Panc1 (cell line): ENCODE results near the gene CTNND2. TPM values are rescaled to one million over a fixed set of nuclear protein-coding genes. Genes with fewer than 3 reads are reported as not detected.

ENCODE experiments used
- ATAC-seq: fragments of 200-7000 bp; cut with Tn5 transposase; 2 replicates; pipeline ENCODE4 v1.9.1; 2020; ENCODE audit warnings: mild to moderate bottlenecking, moderate library complexity
- BruUV-seq: library from RNA; stranded (reverse); fragments of 400-500 nt; replicated peaks from 2 replicates; lab custom pipeline; 2021; lab: Mats Ljungman, UMichigan
- CTCF ChIA-PET: fragments of 300-600 bp; sonication (Branson Sonifier 250); formaldehyde crosslinking; loops from one replicate; lab custom pipeline; 2022; ENCODE audit warnings: antibody characterized with exemption; lab: Charles Lee
- POLR2A ChIA-PET: fragments of 300-600 bp; sonication (Branson Sonifier 250); formaldehyde crosslinking; loops from one replicate; lab custom pipeline; 2022; ENCODE audit warnings: antibody characterized with exemption; lab: Charles Lee
- DNase-seq: peaks from one replicate; pipeline ENCODE4 v3.0.0-alpha.2; 2010; ENCODE audit warnings: low read depth, low spot score
- H3K27ac ChIP-seq: 2 replicates; pipeline ENCODE4 v1.5.1; 2011; ENCODE audit warnings: mild to moderate bottlenecking, low read length, inconsistent platforms
- H3K27me3 ChIP-seq: fragments of 200-500 bp; sonication (Bioruptor generic); 2 replicates; pipeline ENCODE4 v1.6.0; 2014; ENCODE audit warnings: low read length, inconsistent platforms; ENCODE audit not compliant: control insufficient read depth, insufficient read depth
- H3K36me3 ChIP-seq: fragments of 200-500 bp; sonication (Bioruptor generic); 2 replicates; pipeline ENCODE4 v1.5.1; 2014; ENCODE audit warnings: inconsistent platforms, mild to moderate bottlenecking, low read length, moderate library complexity; ENCODE audit not compliant: control insufficient read depth, insufficient read depth
- H3K4me1 ChIP-seq: 2 replicates; pipeline ENCODE4 v1.5.1; 2011; ENCODE audit warnings: inconsistent platforms, mild to moderate bottlenecking, low read length, moderate library complexity; ENCODE audit not compliant: control insufficient read depth, insufficient read depth
- H3K4me3 ChIP-seq, 2 experiments: 2 replicates each; pipeline ENCODE4 v1.5.1; 2011 to 2012; ENCODE audit warnings: low read depth in 2 of 2, low read length in 2 of 2, mild to moderate bottlenecking in 2 of 2, inconsistent platforms in 1 of 2, moderate library complexity in 1 of 2
- H3K9me3 ChIP-seq: fragments of 200-500 bp; sonication (Bioruptor generic); 2 replicates; pipeline ENCODE4 v1.5.1; 2014; ENCODE audit warnings: low read depth, mild to moderate bottlenecking, inconsistent platforms, low read length, moderate library complexity; ENCODE audit not compliant: control insufficient read depth, insufficient read depth
- CTCF ChIP-seq: fragments of 450-650 bp; IDR thresholded peaks from 2 replicates; pipeline ENCODE4 v1.5.1; 2017; ENCODE audit warnings: mild to moderate bottlenecking
- SIN3A ChIP-seq: IDR thresholded peaks from 2 replicates; pipeline ENCODE4 v1.6.1; 2012; ENCODE audit warnings: low read depth, mild to moderate bottlenecking, low read length, moderate library complexity, borderline replicate concordance; ENCODE audit not compliant: insufficient read depth
- TCF7L2 ChIP-seq: IDR thresholded peaks from 2 replicates; pipeline ENCODE4 v1.6.1; 2011; ENCODE audit warnings: mild to moderate bottlenecking, low read depth, low read length, inconsistent platforms
- in situ Hi-C: cut with HindIII; loops from 2 replicates; pipeline ENCODE4 v1.10.0; 2016; ENCODE audit warnings: low sequenced_read_pairs, low pct_unique_long_range_greater_than_20kb
- intact Hi-C: fragments of 100-400 bp; cut with micrococcal nuclease; formaldehyde crosslinking; loops from one replicate; pipeline ENCODE4 v1.10.0; 2022; ENCODE audit not compliant: unreplicated experiment
- total RNA-seq: library from RNA; stranded (reverse); gene quantifications from one replicate; pipeline ENCODE4 v1.2.1, GENCODE V29; 2021; ENCODE audit not compliant: unreplicated experiment
- TF ChIP-seq, protein P1 (sequence below), 2 experiments: IDR thresholded peaks; 2 replicates each; pipeline ENCODE4 v1.6.1; 2011 to 2012; ENCODE audit warnings: low read depth in 2 of 2, control low read depth in 1 of 2, low read length in 1 of 2, mild to moderate bottlenecking in 1 of 2, moderate library complexity in 1 of 2; ENCODE audit not compliant: insufficient read depth in 1 of 2

The CTNND2 gene
- total RNA-seq, 1 experiment from 2014 or later, result 1.0 TPM

GRCh38 chr5:10949856-10950630 is 954.2 kb downstream of the CTNND2 start:
- H3K27ac ChIP-seq, result no peak overlapping the region
- H3K27me3 ChIP-seq, result peaks cover 9% of the 10 kb centered on the region; the same call in 1 of the 2 replicates
- no peaks in the 10 kb centered on the region for H3K4me1 ChIP-seq
- no peaks in the 10 kb centered on the region for H3K36me3 ChIP-seq
- H3K4me3 ChIP-seq, result no peak overlapping the region
- no peaks in the 10 kb centered on the region for H3K9me3 ChIP-seq
- in situ Hi-C loops, result no loop called here
- ChIA-PET POLR2A (no interaction called here), CTCF (no interaction called here)
- no TSS peak for BruUV-seq
- intact Hi-C loops, result no loop called here
- no peak for ATAC-seq
- DNase-seq, result no peak
- TF ChIP-seq, protein P1, sequence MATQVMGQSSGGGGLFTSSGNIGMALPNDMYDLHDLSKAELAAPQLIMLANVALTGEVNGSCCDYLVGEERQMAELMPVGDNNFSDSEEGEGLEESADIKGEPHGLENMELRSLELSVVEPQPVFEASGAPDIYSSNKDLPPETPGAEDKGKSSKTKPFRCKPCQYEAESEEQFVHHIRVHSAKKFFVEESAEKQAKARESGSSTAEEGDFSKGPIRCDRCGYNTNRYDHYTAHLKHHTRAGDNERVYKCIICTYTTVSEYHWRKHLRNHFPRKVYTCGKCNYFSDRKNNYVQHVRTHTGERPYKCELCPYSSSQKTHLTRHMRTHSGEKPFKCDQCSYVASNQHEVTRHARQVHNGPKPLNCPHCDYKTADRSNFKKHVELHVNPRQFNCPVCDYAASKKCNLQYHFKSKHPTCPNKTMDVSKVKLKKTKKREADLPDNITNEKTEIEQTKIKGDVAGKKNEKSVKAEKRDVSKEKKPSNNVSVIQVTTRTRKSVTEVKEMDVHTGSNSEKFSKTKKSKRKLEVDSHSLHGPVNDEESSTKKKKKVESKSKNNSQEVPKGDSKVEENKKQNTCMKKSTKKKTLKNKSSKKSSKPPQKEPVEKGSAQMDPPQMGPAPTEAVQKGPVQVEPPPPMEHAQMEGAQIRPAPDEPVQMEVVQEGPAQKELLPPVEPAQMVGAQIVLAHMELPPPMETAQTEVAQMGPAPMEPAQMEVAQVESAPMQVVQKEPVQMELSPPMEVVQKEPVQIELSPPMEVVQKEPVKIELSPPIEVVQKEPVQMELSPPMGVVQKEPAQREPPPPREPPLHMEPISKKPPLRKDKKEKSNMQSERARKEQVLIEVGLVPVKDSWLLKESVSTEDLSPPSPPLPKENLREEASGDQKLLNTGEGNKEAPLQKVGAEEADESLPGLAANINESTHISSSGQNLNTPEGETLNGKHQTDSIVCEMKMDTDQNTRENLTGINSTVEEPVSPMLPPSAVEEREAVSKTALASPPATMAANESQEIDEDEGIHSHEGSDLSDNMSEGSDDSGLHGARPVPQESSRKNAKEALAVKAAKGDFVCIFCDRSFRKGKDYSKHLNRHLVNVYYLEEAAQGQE (IDR thresholded peaks at IDR 0.05; ENCODE audit: insufficient read depth in 1 of 2, low read depth in 2 of 2, low read length in 1 of 2), result no peak
- TF ChIP-seq SIN3A (no peak), CTCF (no peak), TCF7L2 (no peak)

DNA sequence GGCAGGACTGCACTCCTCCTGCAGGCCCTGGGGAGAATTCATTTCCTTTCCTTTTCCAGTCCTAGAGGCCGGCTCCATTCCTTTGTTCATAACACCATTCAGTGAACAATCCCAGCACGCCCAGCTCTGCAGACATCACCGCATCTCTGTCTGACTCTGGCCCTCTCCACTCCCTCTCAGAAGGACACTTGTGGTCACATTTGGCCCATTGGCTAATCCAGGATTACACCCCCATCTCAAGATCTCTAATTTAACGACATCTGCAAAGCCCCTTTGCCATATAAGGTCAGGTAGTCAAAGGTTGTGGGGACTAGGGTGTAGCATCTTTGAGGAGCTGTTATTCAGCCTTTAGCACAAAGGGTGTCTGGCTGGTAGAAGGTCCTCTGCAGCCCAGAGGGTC is 958.2 kb downstream of the CTNND2 start:
- Histone ChIP-seq H3K27me3 (peaks cover 15% of the 10 kb centered on the region), H3K4me3 (no peak overlapping the region), H3K27ac (no peak overlapping the region), H3K36me3 (no peaks in the 10 kb centered on the region), H3K9me3 (no peaks in the 10 kb centered on the region), H3K4me1 (no peaks in the 10 kb centered on the region)
- ATAC-seq, result no peak
- no TSS peak for BruUV-seq
- POLR2A ChIA-PET, result no interaction called here
- in situ Hi-C loops (no loop called here), intact Hi-C loops (no loop called here)
- TF ChIP-seq SIN3A, result no peak
- no peak for TF ChIP-seq TCF7L2
- TF ChIP-seq, protein P1 (IDR thresholded peaks at IDR 0.05; ENCODE audit: insufficient read depth in 1 of 2, low read depth in 2 of 2, low read length in 1 of 2), result no peak
- no peak for DNase-seq
- CTCF ChIA-PET, result no interaction called here
